Activated CD8-positive, alpha-beta memory T cell treated with anti-CD3 and anti-CD28 coated beads for 36 hours (primary cell): ENCODE results near the gene TMPRSS6. TPM values are rescaled to one million over a fixed set of nuclear protein-coding genes. Genes with fewer than 3 reads are reported as not detected.

Experiments
- CTCF ChIA-PET: fragments of 350-600 bp; sonication (Branson Sonifier 250); formaldehyde crosslinking; loops from one replicate; lab custom pipeline; 2021; ENCODE audit warnings: antibody characterized with exemption; lab: Charles Lee
- POLR2A ChIA-PET: fragments of 350-600 bp; sonication (Branson Sonifier 250); formaldehyde crosslinking; loops from one replicate; lab custom pipeline; 2021; ENCODE audit warnings: antibody characterized with exemption; lab: Charles Lee
- total RNA-seq, 2 experiments: library from RNA; stranded (reverse); gene quantifications; one replicate each; pipeline ENCODE4 v1.2.3, GENCODE V29; 2021

Gene TMPRSS6
- total RNA-seq, 2 experiments from 2014 or later, result 0.88 to 1.1 TPM

- ChIA-PET CTCF (interaction anchor here (1.0 kb wide), 1 partner anchor 16 kb away, joined by 3 read pairs; no protein-coding TSS in a partner anchor), POLR2A (no interaction called here)
These were observed 5.7 kb downstream of the TMPRSS6 start for GRCh38 chr22:37103656-37104452.

- ChIA-PET CTCF (no interaction called here), POLR2A (no interaction called here)
These were observed 6.4 kb downstream of the TMPRSS6 start for GRCh38 chr22:37103151-37103550.

- ChIA-PET CTCF (no interaction called here), POLR2A (no interaction called here)
These were observed 8.0 kb downstream of the TMPRSS6 start for GRCh38 chr22:37101311-37102066.

- ChIA-PET POLR2A (interaction anchor here (1.2 kb wide), 1 partner anchor 21 kb away, joined by 3 read pairs; no protein-coding TSS in a partner anchor), CTCF (no interaction called here)
These were observed 8.9 kb downstream of the TMPRSS6 start for GRCh38 chr22:37100589-37101127.

GRCh38 chr22:37098976-37099591 is 10.4 kb downstream of the TMPRSS6 start:
- POLR2A ChIA-PET, result no interaction called here
- CTCF ChIA-PET, result interaction anchor here (0.6 to 1.2 kb wide), 4 partner anchors 11 to 106 kb away, joined by 3 to 7 read pairs (median 4); partner anchors contain the start of gene TMPRSS6

GRCh38 chr22:37097346-37097745 is 12.2 kb downstream of the TMPRSS6 start:
- ChIA-PET CTCF (no interaction called here), POLR2A (no interaction called here)

GRCh38 chr22:37095113-37095512 is 14.4 kb downstream of the TMPRSS6 start:
- POLR2A ChIA-PET, result interaction anchor here (1.3 to 1.5 kb wide), 2 partner anchors 16 to 27 kb away, joined by 6 to 15 read pairs; no protein-coding TSS in a partner anchor
- CTCF ChIA-PET, result interaction anchor here (0.6 to 1.6 kb wide), 5 partner anchors 9 to 54 kb away, joined by 3 to 10 read pairs (median 3); partner anchors contain the start of gene IL2RB

GRCh38 chr22:37094239-37094638 is 15.3 kb downstream of the TMPRSS6 start:
- ChIA-PET POLR2A (interaction anchor here (1.5 kb wide), 1 partner anchor 15 kb away, joined by 6 read pairs; no protein-coding TSS in a partner anchor), CTCF (interaction anchor here (0.7 to 1.6 kb wide), 3 partner anchors 8 to 17 kb away, joined by 3 to 7 read pairs (median 3); no protein-coding TSS in a partner anchor)

- CTCF ChIA-PET, result no interaction called here
These were observed 16.5 kb downstream of the TMPRSS6 start for GRCh38 chr22:37092997-37093396.

GRCh38 chr22:37091994-37092393 is 17.5 kb downstream of the TMPRSS6 start:
- ChIA-PET CTCF (no interaction called here), POLR2A (no interaction called here)

More at GRCh38 chr22:37092997-37093396, 16.5 kb downstream of the TMPRSS6 start:
- POLR2A ChIA-PET, result no interaction called here

GRCh38 chr22:37090920-37091695 is 18.4 kb downstream of the TMPRSS6 start:
- ChIA-PET POLR2A (no interaction called here), CTCF (interaction anchor here (0.8 kb wide), 1 partner anchor 12 kb away, joined by 3 read pairs; no protein-coding TSS in a partner anchor)

- CTCF ChIA-PET, result interaction anchor here (1.0 to 1.1 kb wide), 3 partner anchors 8 to 37 kb away, joined by 3 read pairs; no protein-coding TSS in a partner anchor
- POLR2A ChIA-PET, result no interaction called here
These were observed 20.1 kb downstream of the TMPRSS6 start for GRCh38 chr22:37089434-37089833.

GRCh38 chr22:37088750-37089408 is 20.6 kb downstream of the TMPRSS6 start:
- ChIA-PET CTCF (interaction anchor here (0.6 to 1.1 kb wide), 3 partner anchors 9 to 518 kb away, joined by 3 read pairs; no protein-coding TSS in a partner anchor), POLR2A (interaction anchor here (0.6 kb wide), 1 partner anchor 26 kb away, joined by 5 read pairs; no protein-coding TSS in a partner anchor)

- CTCF ChIA-PET, result interaction anchor here (0.6 to 1.3 kb wide), 3 partner anchors 9 to 519 kb away, joined by 3 read pairs; no protein-coding TSS in a partner anchor
- POLR2A ChIA-PET, result interaction anchor here (0.6 to 1.0 kb wide), 2 partner anchors 26 to 37 kb away, joined by 3 to 5 read pairs; no protein-coding TSS in a partner anchor
These were observed 21.4 kb downstream of the TMPRSS6 start for GRCh38 chr22:37088108-37088605.

GRCh38 chr22:37086184-37086583 is 23.3 kb downstream of the TMPRSS6 start:
- CTCF ChIA-PET, result interaction anchor here (1.1 to 1.3 kb wide), 2 partner anchors 9 to 63 kb away, joined by 3 to 4 read pairs; no protein-coding TSS in a partner anchor
- POLR2A ChIA-PET, result no interaction called here

- ChIA-PET CTCF (interaction anchor here (0.6 kb wide), 1 partner anchor 292 kb away, joined by 3 read pairs; no protein-coding TSS in a partner anchor), POLR2A (no interaction called here)
These were observed 25.1 kb downstream of the TMPRSS6 start for GRCh38 chr22:37084385-37084784.

- ChIA-PET CTCF (no interaction called here), POLR2A (no interaction called here)
These were observed 25.6 kb downstream of the TMPRSS6 start for GRCh38 chr22:37083914-37084313.
